ENCODE data around the gene CARD9.

The CARD9 gene

GRCh38 chr9:136346927-136347465 is 26.5 kb downstream of the CARD9 start:
- TF ChIP-seq ZNF433 (tag by site-specific recombination; IDR thresholded peaks at IDR 0.05; ENCODE audit: low read depth) (no peak), ZNF175 (tag by site-specific recombination; IDR thresholded peaks at IDR 0.05) (no peak), MEIS1 (CRISPR knock-in tag; IDR thresholded peaks at IDR 0.05; ENCODE audit: borderline replicate concordance) (no peak), ZNF830 (tag by site-specific recombination; IDR thresholded peaks at IDR 0.05; ENCODE audit: low read depth) (no peak), KLF8 (tag by site-specific recombination; IDR thresholded peaks at IDR 0.05) (no peak), SP2 (tag by site-specific recombination; IDR thresholded peaks at IDR 0.05) (no peak), ZIC2 (tag by site-specific recombination; IDR thresholded peaks at IDR 0.05) (no peak), ZNF48 (tag by site-specific recombination; IDR thresholded peaks at IDR 0.05) (no peak), ZNF155 (tag by site-specific recombination; IDR thresholded peaks at IDR 0.05) (no peak), INSM2 (tag by site-specific recombination; IDR thresholded peaks at IDR 0.05) (no peak), ZNF76 (tag by site-specific recombination; IDR thresholded peaks at IDR 0.05; ENCODE audit: borderline replicate concordance, low read depth) (no peak), HIC1 (tag by site-specific recombination; IDR thresholded peaks at IDR 0.05) (no peak), ZNF132 (tag by site-specific recombination; IDR thresholded peaks at IDR 0.05; ENCODE audit: borderline replicate concordance) (no peak), ZNF548 (tag by site-specific recombination; IDR thresholded peaks at IDR 0.05) (no peak), ZSCAN23 (tag by site-specific recombination; IDR thresholded peaks at IDR 0.05) (no peak), ZBTB17 (tag by site-specific recombination; IDR thresholded peaks at IDR 0.05) (no peak), TCF7L2 (IDR thresholded peaks at IDR 0.05; ENCODE audit: borderline replicate concordance, low read depth, low read length) (no peak), ZBTB21 (tag by site-specific recombination; IDR thresholded peaks at IDR 0.05) (no peak), ZNF223 (tag by site-specific recombination; IDR thresholded peaks at IDR 0.05) (no peak)
- Histone ChIP-seq H3K4me3 (ENCODE audit: low read depth, low read length) (no peak overlapping the region), H3K4me1 (ENCODE audit: control insufficient read depth, insufficient read depth, low read length) (no peaks in the 10 kb centered on the region), H3K36me3 (ENCODE audit: control insufficient read depth in 2 of 2, insufficient read depth in 1 of 2, low read length in 2 of 2) (peaks cover 0 to 11% of the 10 kb centered on the region in 2 experiments; a peak in 1 of 3 replicates), H3K27ac (ENCODE audit: extremely low read depth, low read depth, low read length) (peak overlapping the region; percentile 24; the same call in 1 of the 2 replicates), H3K9me3 (ENCODE audit: control insufficient read depth, insufficient read depth, low read depth, low read length) (no peaks in the 10 kb centered on the region)
- ChIA-PET CTCF (interaction anchor here (0.5 to 1.5 kb wide), 3 partner anchors 10 to 54 kb away, joined by 3 to 4 read pairs (median 3); partner anchors contain the start of gene DNLZ), POLR2A (interaction anchor here (6.3 kb wide), 1 partner anchor 15 kb away, joined by 45 read pairs; the partner anchor contains the start of gene DNLZ)

- CTCF ChIA-PET, result interaction anchor here (0.6 to 2.0 kb wide), 8 partner anchors 9 to 1903 kb away, joined by 3 to 6 read pairs (median 5); partner anchors contain the start of gene DNLZ
- no peaks in the 10 kb centered on the region for H3K4me1 ChIP-seq (ENCODE audit: control insufficient read depth, insufficient read depth, low read length)
- H3K4me3 ChIP-seq (ENCODE audit: low read depth, low read length), result no peak overlapping the region
- POLR2A ChIA-PET, result interaction anchor here (0.8 to 6.3 kb wide), 4 partner anchors 8 to 64 kb away, joined by 3 to 45 read pairs (median 4); partner anchors contain the start of gene DNLZ
- no peaks in the 10 kb centered on the region for H3K9me3 ChIP-seq (ENCODE audit: control insufficient read depth, insufficient read depth, low read depth, low read length)
- peaks cover 0 to 14% of the 10 kb centered on the region in 2 experiments; a peak in 1 of 3 replicates for H3K36me3 ChIP-seq (ENCODE audit: control insufficient read depth in 2 of 2, insufficient read depth in 1 of 2, low read length in 2 of 2)
- no peak overlapping the region for H3K27ac ChIP-seq (ENCODE audit: extremely low read depth, low read depth, low read length)
- TF ChIP-seq ZFHX2 (tag by site-specific recombination; conservative IDR thresholded peaks at IDR 0.05), result peak; percentile 76
- TF ChIP-seq ZNF704 (tag by site-specific recombination; IDR thresholded peaks at IDR 0.05), result no peak
- TF ChIP-seq ZNF626 (tag by site-specific recombination; IDR thresholded peaks at IDR 0.05), result no peak
- TF ChIP-seq EGR2 (tag by site-specific recombination; IDR thresholded peaks at IDR 0.05; ENCODE audit: low read depth), result peak; percentile 48; the same call in 1 of the 2 replicates
Measured at GRCh38 chr9:136346157-136346481, 27.4 kb downstream of the CARD9 start.

Data from HEK293 (cell line).